ENCODE results near the gene NPC1. TPM values are rescaled to one million over a fixed set of nuclear protein-coding genes. Genes with fewer than 3 reads are reported as not detected.
A peak's percentile ranks its signal among the peaks of the same experiment; 100 is the strongest.

The NPC1 gene
- total and polyA plus RNA-seq, 9 donors = 21.8 to 100 (median 29.8) TPM

- H3K27ac ChIP-seq = no peak overlapping the region
- DNase-seq = no peak
- no peaks in the 10 kb centered on the region for H3K9me3 ChIP-seq
- 92 to 97% (median 93%) methylated on average over 2 of the region's 2 CpGs for WGBS, 3 donors
- intact Hi-C loops (cut with DNase I) = no loop called here
- H3K4me3 ChIP-seq = no peak overlapping the region
- TF ChIP-seq EP300 (IDR thresholded peaks at IDR 0.05) (no peak), POLR2A (IDR thresholded peaks at IDR 0.05) (no peak), CTCF (IDR thresholded peaks at IDR 0.05) (no peak)
- no peaks in the 10 kb centered on the region for H3K27me3 ChIP-seq
- no peaks in the 10 kb centered on the region for H3K36me3 ChIP-seq
- H3K4me1 ChIP-seq (ENCODE audit: insufficient read depth) = peaks cover 3% of the 10 kb centered on the region
Observed at GRCh38 chr18:23608211-23608610, 21.9 kb upstream of the NPC1 start.

- TF ChIP-seq CTCF (IDR thresholded peaks at IDR 0.05) (no peak), EP300 (IDR thresholded peaks at IDR 0.05) (no peak), POLR2A (IDR thresholded peaks at IDR 0.05) (no peak)
- no peaks in the 10 kb centered on the region for H3K9me3 ChIP-seq
- intact Hi-C loops (cut with DNase I) = no loop called here
- H3K4me3 ChIP-seq = no peak overlapping the region
- H3K27ac ChIP-seq = no peak overlapping the region
- no peaks in the 10 kb centered on the region for H3K27me3 ChIP-seq
- no peaks in the 10 kb centered on the region for H3K4me1 ChIP-seq (ENCODE audit: insufficient read depth)
- no peak for DNase-seq
- H3K36me3 ChIP-seq = no peaks in the 10 kb centered on the region
Observed at GRCh38 chr18:23605941-23606340, 19.6 kb upstream of the NPC1 start.

GRCh38 chr18:23599809-23600208 lies 13.5 kb upstream of the NPC1 start:
- Histone ChIP-seq H3K9me3 (no peaks in the 10 kb centered on the region), H3K36me3 (no peaks in the 10 kb centered on the region), H3K4me3 (no peak overlapping the region), H3K4me1 (ENCODE audit: insufficient read depth) (no peaks in the 10 kb centered on the region), H3K27ac (no peak overlapping the region), H3K27me3 (no peaks in the 10 kb centered on the region)
- 10 to 19% (median 13%) methylated on average over 1 of the region's 1 CpG for WGBS, 3 donors
- DNase-seq = no peak
- TF ChIP-seq CTCF (IDR thresholded peaks at IDR 0.05) (no peak), EP300 (IDR thresholded peaks at IDR 0.05) (no peak), POLR2A (IDR thresholded peaks at IDR 0.05) (no peak)
- intact Hi-C loops (cut with DNase I) = no loop called here

GRCh38 chr18:23596183-23596582 lies 9.9 kb upstream of the NPC1 start:
- no peak overlapping the region for H3K4me3 ChIP-seq
- H3K9me3 ChIP-seq = no peaks in the 10 kb centered on the region
- 78 to 92% (median 89%) methylated on average over 7 of the region's 7 CpGs for WGBS, 3 donors
- no peaks in the 10 kb centered on the region for H3K36me3 ChIP-seq
- no peak overlapping the region for H3K27ac ChIP-seq
- TF ChIP-seq POLR2A (IDR thresholded peaks at IDR 0.05) (no peak), EP300 (IDR thresholded peaks at IDR 0.05) (no peak), CTCF (IDR thresholded peaks at IDR 0.05) (no peak)
- H3K27me3 ChIP-seq = no peaks in the 10 kb centered on the region
- no peaks in the 10 kb centered on the region for H3K4me1 ChIP-seq (ENCODE audit: insufficient read depth)
- intact Hi-C loops (cut with DNase I) = no loop called here
- peak in 1 of 5 donors; percentile 7 for DNase-seq

GRCh38 chr18:23595591-23595990 lies 9.3 kb upstream of the NPC1 start:
- DNase-seq = no peak
- Histone ChIP-seq H3K27me3 (no peaks in the 10 kb centered on the region), H3K27ac (no peak overlapping the region), H3K4me3 (no peak overlapping the region), H3K36me3 (no peaks in the 10 kb centered on the region), H3K4me1 (ENCODE audit: insufficient read depth) (no peaks in the 10 kb centered on the region), H3K9me3 (no peaks in the 10 kb centered on the region)
- intact Hi-C loops (cut with DNase I) = no loop called here
- no peak for TF ChIP-seq EP300 (IDR thresholded peaks at IDR 0.05)
- TF ChIP-seq POLR2A (IDR thresholded peaks at IDR 0.05) = no peak
- no peak for TF ChIP-seq CTCF (IDR thresholded peaks at IDR 0.05)
- 94 to 98% (median 96%) methylated on average over 7 of the region's 7 CpGs for WGBS, 3 donors

Measured in ovary (tissue), 9 donors.